WI38 (cell line): ENCODE measurements around the gene CLEC18B.
"Not testable (repeated sequence)": the region's sequence is repeated elsewhere in the genome, so short reads cannot be mapped to it uniquely, and the experiment has no call there.

ENCODE experiments used
- H3K4me3 ChIP-seq: 2 replicates; pipeline ENCODE4 v1.5.1; 2011; ENCODE audit warnings: low read depth, mild to moderate bottlenecking, control low read depth, low read length
- TF ChIP-seq, protein P1 (sequence below): IDR thresholded peaks from 2 replicates; pipeline ENCODE4 v1.5.1; 2012; ENCODE audit warnings: low read depth, mild to moderate bottlenecking, control low read depth, low read length

Gene CLEC18B

DNA sequence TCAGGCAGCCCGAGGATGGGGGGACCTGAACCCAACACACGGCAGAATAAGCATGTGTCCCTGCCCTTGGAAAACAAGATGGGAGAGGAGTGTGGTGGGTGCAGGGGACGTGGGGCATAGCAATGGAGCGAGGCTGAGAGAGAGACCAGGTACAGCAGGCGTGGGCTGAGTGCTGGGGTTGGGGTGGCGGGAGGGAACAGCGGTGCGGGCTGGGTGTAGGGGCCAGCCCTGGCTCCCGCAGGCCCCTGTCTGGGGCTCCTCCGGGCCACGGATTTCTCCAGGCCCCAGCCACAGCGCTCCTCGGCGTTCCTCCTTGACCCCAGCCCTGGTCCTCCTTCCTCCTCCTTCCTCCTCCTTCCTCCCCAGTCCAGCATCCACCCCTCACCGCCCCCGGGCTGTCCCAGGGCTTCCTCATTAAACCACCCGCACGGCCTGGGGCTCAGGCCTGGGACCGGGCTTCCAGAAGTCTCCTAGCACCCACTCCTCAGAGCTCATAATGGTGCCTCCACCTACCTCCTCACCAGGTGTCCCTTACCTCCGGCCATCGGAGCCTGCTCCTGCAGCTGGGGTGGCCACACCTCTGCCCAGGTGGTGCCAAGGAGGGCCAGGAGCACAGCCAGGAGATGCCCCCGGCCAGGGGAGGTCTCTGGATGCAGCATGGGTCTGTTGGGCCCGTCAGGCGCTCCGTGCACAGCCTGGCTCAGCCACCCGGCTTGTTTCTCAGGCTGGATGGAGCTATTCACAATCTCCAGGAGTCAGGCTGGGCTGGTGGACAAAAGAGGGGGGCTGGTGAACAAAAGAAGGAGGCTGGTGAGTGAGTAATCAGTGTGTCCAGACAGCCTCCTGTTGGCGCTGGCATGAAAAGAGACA lies at the start of gene CLEC18B:
CLEC18B (minus strand) TSS at position 867 of the 870 bp plus-strand sequence; CDS start at position 659, 208 bp downstream.
- H3K4me3 ChIP-seq: not testable (repeated sequence)

DNA sequence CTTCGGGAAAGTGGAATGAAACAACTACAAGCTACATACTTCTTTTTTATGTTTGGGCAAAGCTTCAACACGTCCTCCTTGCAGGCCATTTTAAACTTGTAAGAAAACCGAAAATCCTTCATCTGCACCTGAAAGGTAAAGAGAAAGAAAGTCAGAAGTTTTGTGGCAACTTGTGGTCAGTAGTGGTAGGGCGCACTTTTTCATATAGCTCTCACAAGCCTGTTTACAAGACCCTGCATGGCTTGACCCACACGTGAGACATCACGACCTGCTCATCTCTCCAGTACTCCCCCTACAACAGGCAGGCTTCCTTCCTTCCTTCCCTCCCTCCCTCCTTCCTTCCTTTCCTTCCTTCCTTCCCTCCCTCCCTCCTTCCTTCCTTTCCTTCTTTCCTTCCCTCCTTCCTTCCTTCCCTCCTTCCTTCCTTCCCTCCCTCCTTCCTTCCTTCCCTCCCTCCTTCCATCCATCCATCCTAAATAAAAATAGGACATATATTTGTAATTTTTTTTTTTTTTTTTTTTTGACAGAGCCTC lies 48.7 kb upstream of the CLEC18B start:
- TF ChIP-seq, protein P1, sequence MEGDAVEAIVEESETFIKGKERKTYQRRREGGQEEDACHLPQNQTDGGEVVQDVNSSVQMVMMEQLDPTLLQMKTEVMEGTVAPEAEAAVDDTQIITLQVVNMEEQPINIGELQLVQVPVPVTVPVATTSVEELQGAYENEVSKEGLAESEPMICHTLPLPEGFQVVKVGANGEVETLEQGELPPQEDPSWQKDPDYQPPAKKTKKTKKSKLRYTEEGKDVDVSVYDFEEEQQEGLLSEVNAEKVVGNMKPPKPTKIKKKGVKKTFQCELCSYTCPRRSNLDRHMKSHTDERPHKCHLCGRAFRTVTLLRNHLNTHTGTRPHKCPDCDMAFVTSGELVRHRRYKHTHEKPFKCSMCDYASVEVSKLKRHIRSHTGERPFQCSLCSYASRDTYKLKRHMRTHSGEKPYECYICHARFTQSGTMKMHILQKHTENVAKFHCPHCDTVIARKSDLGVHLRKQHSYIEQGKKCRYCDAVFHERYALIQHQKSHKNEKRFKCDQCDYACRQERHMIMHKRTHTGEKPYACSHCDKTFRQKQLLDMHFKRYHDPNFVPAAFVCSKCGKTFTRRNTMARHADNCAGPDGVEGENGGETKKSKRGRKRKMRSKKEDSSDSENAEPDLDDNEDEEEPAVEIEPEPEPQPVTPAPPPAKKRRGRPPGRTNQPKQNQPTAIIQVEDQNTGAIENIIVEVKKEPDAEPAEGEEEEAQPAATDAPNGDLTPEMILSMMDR: no peak
- H3K4me3 ChIP-seq: no peak overlapping the region

DNA sequence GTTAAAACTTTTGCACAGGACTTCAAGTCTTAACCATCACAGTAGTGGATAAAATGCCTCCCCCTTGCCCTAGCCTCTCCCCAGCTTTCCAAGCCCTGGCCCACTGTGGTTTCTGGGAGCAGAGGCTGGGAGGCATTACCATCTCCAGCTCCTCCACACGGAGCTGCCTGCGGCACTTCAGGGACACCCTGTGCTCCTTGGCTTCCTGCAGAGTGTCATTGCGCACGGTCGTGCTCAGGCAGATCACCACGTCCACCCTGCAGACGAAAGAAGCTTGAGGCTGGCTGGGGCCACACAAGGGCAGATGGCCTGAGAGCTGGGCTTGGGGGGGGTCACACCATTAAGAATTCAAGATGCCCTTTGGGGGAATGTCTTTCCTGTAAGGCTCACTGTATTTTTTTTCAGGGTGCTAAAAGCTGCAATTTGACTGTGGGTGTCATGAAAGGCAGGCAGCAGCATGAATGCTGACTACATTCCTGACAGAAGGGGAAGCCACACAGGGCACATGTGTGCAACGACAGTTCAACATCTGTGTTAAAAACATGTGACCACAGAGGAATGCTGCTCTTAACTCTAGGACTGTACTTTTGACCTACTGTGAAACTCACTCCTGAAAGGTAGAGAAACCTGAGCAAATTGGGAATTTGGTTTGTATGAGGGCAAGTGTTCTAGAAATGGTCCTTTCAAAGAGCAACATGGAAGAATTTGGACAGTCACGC lies 47.7 kb upstream of the CLEC18B start:
- no peak overlapping the region for H3K4me3 ChIP-seq
- TF ChIP-seq, protein P1: no peak

DNA sequence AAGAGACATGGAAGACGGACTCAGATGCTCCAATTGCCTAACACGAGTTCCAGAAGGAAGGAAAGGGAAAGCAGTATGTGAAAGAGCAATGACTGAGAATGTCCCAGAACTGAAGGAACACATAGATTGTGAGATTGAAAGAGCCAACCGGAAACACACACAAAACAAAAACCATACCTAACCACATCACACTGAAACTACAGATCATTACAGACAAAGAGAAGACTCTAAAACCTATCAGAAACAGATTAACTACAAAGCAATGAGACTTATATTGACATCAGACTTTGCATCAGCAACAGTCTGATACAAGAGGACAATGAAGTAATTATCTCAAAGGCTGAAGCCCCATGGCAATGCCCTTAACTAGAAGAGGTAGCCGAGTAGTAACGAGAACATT lies 45.6 kb upstream of the CLEC18B start:
- TF ChIP-seq, protein P1: no peak

DNA sequence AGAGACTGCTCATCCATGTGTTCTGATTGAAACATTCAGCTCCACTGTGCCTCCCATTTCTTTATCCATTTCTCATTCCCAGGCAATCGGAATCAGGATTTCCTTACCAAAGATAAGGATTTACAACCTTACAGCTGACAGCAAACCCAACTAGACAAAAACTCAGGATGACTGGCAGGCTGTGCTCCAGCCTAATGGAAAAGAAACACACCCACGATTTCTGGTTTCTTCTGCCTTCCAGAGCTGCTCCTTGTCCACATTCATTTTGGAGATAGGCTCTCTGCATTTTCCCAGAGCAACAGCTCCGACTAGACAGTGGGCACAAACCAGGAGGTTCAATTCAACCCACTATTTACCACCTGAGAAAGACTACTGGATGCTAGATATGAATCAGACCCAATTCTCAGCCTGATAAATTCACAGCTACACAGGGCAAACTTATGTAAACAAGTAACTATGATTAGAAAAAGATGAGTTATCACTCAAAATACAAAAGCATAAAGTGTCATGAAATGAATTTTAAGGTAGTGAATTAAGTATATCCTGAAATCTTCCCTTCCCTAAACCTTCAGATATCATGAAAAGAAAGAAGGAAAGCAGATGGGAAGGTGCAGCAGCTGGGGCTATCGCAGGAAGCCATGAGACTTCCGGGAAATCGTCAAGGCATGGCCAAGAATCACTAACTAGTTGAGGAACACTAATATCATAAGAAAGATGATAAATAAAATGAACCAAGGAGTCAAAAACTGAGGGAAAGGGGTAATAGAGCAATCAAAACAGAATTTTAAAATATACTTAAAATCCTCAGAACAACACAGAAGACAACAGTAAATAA lies 44.8 kb upstream of the CLEC18B start:
- TF ChIP-seq, protein P1: no peak

More for the DNA sequence above, 45.6 kb upstream of the CLEC18B start:
- no peak overlapping the region for H3K4me3 ChIP-seq

DNA sequence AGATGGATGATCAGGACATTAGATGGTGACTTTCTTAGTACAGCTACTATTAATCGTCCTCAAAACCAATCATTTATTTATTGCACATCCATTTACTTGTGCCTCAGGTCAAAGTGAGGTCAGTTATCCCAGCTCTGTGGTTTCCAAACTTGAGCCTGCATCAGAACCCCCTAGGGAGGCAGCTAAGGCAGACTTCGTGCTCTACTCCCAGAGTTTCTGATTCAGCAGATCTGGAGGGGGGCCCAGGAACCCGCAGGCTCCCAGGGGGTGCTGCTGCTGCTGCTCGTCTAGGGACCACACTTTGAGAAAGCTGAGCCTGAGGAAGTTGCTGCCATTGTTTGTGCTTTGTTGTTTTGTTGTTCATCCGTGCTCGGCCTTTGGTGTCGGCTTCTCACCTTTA lies 44.0 kb upstream of the CLEC18B start:
- TF ChIP-seq, protein P1: no peak
- no peak overlapping the region for H3K4me3 ChIP-seq

More for the DNA sequence above, 44.8 kb upstream of the CLEC18B start:
- no peak overlapping the region for H3K4me3 ChIP-seq

DNA sequence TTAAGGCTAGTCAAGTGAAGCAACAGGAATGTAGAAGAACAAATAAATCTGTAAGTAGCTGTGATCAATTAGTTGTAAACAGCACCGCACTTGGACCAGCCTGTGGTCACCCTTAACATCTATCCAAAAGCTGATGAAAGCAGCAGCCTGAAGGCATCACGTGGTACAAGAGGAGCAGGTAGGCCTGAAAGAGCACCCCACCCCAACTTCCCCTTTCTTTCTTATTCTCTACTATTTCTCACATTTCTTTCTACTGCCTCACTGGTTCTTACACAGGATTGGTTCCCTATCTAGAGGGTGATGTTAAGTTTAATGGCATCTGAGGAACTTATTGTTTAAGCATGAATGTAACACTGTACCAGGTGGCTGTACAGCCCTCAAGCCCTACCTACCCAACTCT lies 42.6 kb upstream of the CLEC18B start:
- no peak overlapping the region for H3K4me3 ChIP-seq
- TF ChIP-seq, protein P1: no peak
